ENCODE data around the gene SAMD14. TPM values are rescaled to one million over a fixed set of nuclear protein-coding genes. Genes with fewer than 3 reads are reported as not detected.

The SAMD14 gene
- total and polyA plus RNA-seq, 3 donors from 2014 or later, result 3.2 to 5.2 (median 3.3) TPM

DNA sequence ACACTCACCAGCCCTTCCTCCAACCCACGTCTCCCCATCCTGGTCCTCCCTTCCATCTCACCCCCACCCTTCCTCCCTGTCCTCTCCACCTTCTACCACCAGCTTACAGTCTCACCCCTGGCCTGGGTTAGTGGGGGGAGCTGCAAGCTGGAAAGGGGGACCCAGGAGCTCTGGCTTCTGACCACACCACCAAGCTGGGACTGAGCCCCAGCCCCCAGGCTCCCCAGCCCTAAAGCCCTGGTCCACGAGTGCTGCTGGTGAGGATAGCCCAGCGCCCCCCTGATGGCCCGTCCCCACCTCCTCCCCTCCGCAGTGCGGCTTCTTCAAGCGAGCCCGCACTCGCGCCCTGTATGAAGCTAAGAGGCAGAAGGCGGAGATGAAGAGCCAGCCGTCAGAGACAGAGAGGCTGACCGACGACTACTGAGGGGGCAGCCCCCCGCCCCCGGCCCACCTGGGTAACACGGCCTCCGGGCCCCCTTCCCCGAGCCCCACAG is 42.0 kb downstream of the SAMD14 start:
- Histone ChIP-seq H3K4me3 (no peak overlapping the region), H3K27me3 (no peaks in the 10 kb centered on the region), H3K4me1 (no peaks in the 10 kb centered on the region), H3K27ac (no peak overlapping the region), H3K9me3 (no peaks in the 10 kb centered on the region), H3K36me3 (ENCODE audit: low read depth, missing control alignments) (no peaks in the 10 kb centered on the region)
- WGBS, 2 donors, result 67 to 77% methylated on average over 11 to 19 of the region's 19 CpGs
- TF ChIP-seq, protein P1, sequence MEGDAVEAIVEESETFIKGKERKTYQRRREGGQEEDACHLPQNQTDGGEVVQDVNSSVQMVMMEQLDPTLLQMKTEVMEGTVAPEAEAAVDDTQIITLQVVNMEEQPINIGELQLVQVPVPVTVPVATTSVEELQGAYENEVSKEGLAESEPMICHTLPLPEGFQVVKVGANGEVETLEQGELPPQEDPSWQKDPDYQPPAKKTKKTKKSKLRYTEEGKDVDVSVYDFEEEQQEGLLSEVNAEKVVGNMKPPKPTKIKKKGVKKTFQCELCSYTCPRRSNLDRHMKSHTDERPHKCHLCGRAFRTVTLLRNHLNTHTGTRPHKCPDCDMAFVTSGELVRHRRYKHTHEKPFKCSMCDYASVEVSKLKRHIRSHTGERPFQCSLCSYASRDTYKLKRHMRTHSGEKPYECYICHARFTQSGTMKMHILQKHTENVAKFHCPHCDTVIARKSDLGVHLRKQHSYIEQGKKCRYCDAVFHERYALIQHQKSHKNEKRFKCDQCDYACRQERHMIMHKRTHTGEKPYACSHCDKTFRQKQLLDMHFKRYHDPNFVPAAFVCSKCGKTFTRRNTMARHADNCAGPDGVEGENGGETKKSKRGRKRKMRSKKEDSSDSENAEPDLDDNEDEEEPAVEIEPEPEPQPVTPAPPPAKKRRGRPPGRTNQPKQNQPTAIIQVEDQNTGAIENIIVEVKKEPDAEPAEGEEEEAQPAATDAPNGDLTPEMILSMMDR (IDR thresholded peaks at IDR 0.05), result no peak
- no peak for TF ChIP-seq POLR2A (IDR thresholded peaks at IDR 0.05)
- no peak for DNase-seq
- intact Hi-C loops (cut with DNase I; ENCODE audit: low total_unique reads), result loop anchor here (5.0 kb wide), 1 partner anchor 61 kb away; no protein-coding TSS in a partner anchor

DNA sequence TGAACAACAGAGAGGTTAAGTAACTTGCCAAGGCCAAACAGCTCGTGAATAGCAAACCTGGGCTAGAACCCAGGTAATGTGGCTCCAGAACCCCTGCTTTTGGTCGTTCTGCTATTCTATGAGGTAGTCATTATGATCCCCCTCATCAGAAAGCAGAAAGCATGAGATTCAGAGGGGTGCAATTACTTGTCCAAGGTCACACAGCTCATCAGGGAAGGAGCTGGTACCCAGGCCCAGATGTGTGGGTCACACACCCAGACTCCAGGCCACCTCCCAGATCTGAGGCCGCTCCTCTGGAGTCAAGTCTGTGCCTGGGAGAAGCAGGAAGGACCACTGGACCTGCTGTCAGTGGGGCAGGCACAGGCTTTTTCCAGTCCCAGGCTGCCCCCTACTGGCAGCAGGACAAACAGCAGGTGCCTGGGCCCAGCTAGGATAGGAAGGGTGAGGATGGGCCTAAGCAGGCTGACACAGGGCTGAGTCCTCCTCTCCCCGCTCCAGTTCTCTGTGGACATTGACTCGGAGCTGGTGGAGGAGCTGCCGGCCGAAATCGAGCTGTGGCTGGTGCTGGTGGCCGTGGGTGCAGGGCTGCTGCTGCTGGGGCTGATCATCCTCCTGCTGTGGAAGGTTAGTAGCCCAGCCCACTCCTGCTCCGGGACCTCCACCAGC is 42.6 kb downstream of the SAMD14 start:
- WGBS, 2 donors, result 49 to 68% methylated on average over 4 to 10 of the region's 10 CpGs
- Histone ChIP-seq H3K9me3 (no peaks in the 10 kb centered on the region), H3K4me3 (no peak overlapping the region), H3K36me3 (ENCODE audit: low read depth, missing control alignments) (no peaks in the 10 kb centered on the region), H3K27me3 (no peaks in the 10 kb centered on the region), H3K27ac (no peak overlapping the region), H3K4me1 (no peaks in the 10 kb centered on the region)
- DNase-seq, result peak; percentile 79
- intact Hi-C loops (cut with DNase I; ENCODE audit: low total_unique reads), result loop anchor here (5.0 kb wide), 1 partner anchor 60 kb away; no protein-coding TSS in a partner anchor
- TF ChIP-seq, protein P1 (IDR thresholded peaks at IDR 0.05), result peak; percentile 92 to 96 (median 92)
- no peak for TF ChIP-seq POLR2A (IDR thresholded peaks at IDR 0.05)

DNA sequence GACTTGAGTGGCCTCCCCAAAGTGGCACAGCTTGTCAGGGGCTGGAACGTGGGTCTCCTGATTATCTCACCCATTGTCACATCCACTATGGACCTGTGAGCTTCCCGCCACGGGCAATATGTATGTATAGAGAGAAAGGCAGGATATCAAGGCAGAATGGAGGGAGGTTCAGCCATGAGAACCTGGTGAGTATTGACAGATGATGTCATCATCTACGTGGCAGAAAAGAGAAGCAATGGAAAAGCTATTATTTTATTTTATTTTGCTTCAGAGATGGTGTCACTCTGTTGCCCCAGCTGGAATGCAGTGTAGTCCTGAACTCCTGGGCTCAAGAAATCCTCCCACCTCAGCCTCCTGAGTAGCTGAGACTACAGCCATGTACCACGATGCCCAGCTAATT is 48.2 kb downstream of the SAMD14 start:
- H3K27me3 ChIP-seq, result no peaks in the 10 kb centered on the region
- H3K4me3 ChIP-seq, result no peak overlapping the region
- no peaks in the 10 kb centered on the region for H3K36me3 ChIP-seq (ENCODE audit: low read depth, missing control alignments)
- DNase-seq, result no peak
- no peak overlapping the region for H3K27ac ChIP-seq
- WGBS, 2 donors, result 88 to 91% methylated on average over 5 of the region's 5 CpGs
- no peaks in the 10 kb centered on the region for H3K9me3 ChIP-seq
- intact Hi-C loops (cut with DNase I; ENCODE audit: low total_unique reads), result no loop called here
- H3K4me1 ChIP-seq, result no peaks in the 10 kb centered on the region
- TF ChIP-seq POLR2A (IDR thresholded peaks at IDR 0.05), result no peak
- TF ChIP-seq, protein P1 (IDR thresholded peaks at IDR 0.05), result no peak

DNA sequence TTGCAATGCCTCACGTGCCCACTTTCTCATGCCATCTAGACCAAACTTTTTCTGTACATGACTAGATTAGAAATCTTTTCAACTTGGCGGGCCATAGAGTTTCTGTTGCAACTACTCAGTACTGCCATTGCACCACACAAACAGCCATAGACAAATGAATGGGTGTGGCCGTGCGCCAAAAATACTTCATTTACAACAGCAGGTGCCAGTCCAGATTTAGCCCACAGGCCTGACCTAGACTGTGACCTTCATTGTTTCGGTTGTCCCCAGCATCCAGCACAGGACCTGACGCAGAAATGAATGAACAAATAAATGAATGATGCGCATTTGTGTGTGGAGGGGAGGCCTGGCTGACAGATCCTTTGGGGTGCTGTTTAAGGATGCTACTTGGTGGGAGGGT is 49.1 kb downstream of the SAMD14 start:
- no peak for DNase-seq
- no peak overlapping the region for H3K4me3 ChIP-seq
- H3K4me1 ChIP-seq, result no peaks in the 10 kb centered on the region
- intact Hi-C loops (cut with DNase I; ENCODE audit: low total_unique reads), result no loop called here
- H3K36me3 ChIP-seq (ENCODE audit: low read depth, missing control alignments), result no peaks in the 10 kb centered on the region
- no peaks in the 10 kb centered on the region for H3K9me3 ChIP-seq
- TF ChIP-seq POLR2A (IDR thresholded peaks at IDR 0.05), result no peak
- TF ChIP-seq, protein P1 (IDR thresholded peaks at IDR 0.05), result no peak
- WGBS, 2 donors, result 93 to 94% methylated on average over 7 of the region's 7 CpGs
- H3K27me3 ChIP-seq, result no peaks in the 10 kb centered on the region
- H3K27ac ChIP-seq, result no peak overlapping the region

DNA sequence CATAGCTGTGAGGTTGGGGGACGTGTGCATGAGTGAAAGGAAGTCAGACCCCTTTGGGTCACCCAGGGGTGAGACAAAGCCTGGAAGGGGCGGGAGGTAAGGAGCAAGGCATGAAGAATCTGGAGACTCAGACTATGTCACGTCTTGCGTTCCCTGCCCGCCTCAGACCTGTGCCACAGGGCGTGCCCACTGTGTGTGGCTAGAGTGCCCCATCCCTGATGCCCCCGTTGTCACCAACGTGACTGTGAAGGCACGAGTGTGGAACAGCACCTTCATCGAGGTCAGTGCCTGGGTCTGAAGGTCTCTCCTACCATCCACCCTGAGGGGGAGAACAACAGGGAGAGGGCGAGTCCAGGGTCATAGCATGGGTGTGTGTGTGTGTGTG is 49.9 kb downstream of the SAMD14 start:
- TF ChIP-seq POLR2A (IDR thresholded peaks at IDR 0.05), result no peak
- TF ChIP-seq, protein P1 (IDR thresholded peaks at IDR 0.05), result no peak
- Histone ChIP-seq H3K36me3 (ENCODE audit: low read depth, missing control alignments) (no peaks in the 10 kb centered on the region), H3K9me3 (no peaks in the 10 kb centered on the region), H3K27ac (no peak overlapping the region), H3K4me1 (no peaks in the 10 kb centered on the region), H3K27me3 (no peaks in the 10 kb centered on the region), H3K4me3 (no peak overlapping the region)
- intact Hi-C loops (cut with DNase I; ENCODE audit: low total_unique reads), result no loop called here
- 95% methylated on average over 6 to 11 of the region's 11 CpGs for WGBS, 2 donors
- no peak for DNase-seq
